ENCODE data around the gene UGT1A5. TPM values are rescaled to one million over a fixed set of nuclear protein-coding genes. Genes with fewer than 3 reads are reported as not detected.

The UGT1A5 gene
- total RNA-seq, 2 donors from 2014 or later: 0.41 TPM; not detected in 1

GRCh38 chr2:233686928-233687327 lies 25.8 kb upstream of the UGT1A5 start:
- no peak for DNase-seq (ENCODE audit: low spot score)
- TF ChIP-seq CTCF (IDR thresholded peaks at IDR 0.05) (no peak), POLR2A (IDR thresholded peaks at IDR 0.05) (no peak), POLR2AphosphoS5 (IDR thresholded peaks at IDR 0.05) (no peak)
- Histone ChIP-seq H3K27me3 (replicated peaks; ENCODE audit: insufficient read depth) (no peaks in the 10 kb centered on the region), H3K9me3 (no peaks in the 10 kb centered on the region), H3K4me1 (replicated peaks) (no peaks in the 10 kb centered on the region), H3K36me3 (no peaks in the 10 kb centered on the region), H3K27ac (no peak overlapping the region), H3K4me3 (no peak overlapping the region)
- 80% methylated on average over 5 of the region's 5 CpGs for WGBS
- intact Hi-C loops (cut with DNase I): no loop called here

DNA sequence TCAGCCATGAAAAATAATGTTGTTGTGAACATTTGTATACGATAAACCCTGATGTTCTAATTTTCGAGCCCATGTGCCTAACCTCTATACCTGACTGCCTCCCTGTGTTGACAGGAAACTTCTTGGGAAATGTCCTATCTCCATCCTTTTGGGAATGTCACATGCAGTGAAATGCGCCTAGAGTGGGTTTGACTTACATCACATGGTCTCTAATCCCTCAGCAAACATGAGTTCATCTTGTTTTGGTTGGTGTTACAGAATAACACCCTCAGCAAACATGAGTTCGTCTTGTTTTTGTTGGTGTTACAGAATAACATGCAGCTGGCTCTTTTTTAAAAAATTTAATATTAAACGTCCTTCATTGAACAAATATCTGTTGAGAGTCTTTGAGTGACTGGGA lies 24.4 kb upstream of the UGT1A5 start:
- H3K27ac ChIP-seq: no peak overlapping the region
- H3K9me3 ChIP-seq: no peaks in the 10 kb centered on the region
- no peaks in the 10 kb centered on the region for H3K27me3 ChIP-seq (replicated peaks; ENCODE audit: insufficient read depth)
- no peaks in the 10 kb centered on the region for H3K4me1 ChIP-seq (replicated peaks)
- TF ChIP-seq POLR2AphosphoS5 (IDR thresholded peaks at IDR 0.05) (no peak), CTCF (IDR thresholded peaks at IDR 0.05) (no peak), POLR2A (IDR thresholded peaks at IDR 0.05) (no peak)
- no peaks in the 10 kb centered on the region for H3K36me3 ChIP-seq
- no peak for DNase-seq (ENCODE audit: low spot score)
- WGBS: 86% methylated on average over 5 of the region's 5 CpGs
- intact Hi-C loops (cut with DNase I): no loop called here
- no peak overlapping the region for H3K4me3 ChIP-seq

DNA sequence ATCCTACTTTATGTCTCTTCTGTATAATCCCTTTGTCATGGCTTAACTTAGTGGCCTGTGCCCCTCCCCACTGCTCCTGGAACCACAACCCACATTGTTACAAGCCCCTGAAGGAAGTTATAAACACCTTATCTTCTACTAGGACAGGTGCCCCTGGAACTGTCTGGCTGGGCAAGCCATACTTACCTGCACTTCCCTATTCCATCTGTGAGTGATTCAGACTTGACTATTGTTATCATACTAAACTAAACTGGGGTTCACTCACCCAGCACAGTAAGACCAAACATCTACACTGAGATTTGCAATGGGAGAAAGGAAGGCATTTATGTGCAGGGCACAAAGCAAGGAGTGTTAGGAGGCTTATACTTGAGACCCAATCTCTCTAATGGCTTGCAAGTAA lies 23.7 kb upstream of the UGT1A5 start:
- TF ChIP-seq CTCF (IDR thresholded peaks at IDR 0.05): no peak
- TF ChIP-seq POLR2AphosphoS5 (IDR thresholded peaks at IDR 0.05): no peak
- Histone ChIP-seq H3K4me1 (replicated peaks) (no peaks in the 10 kb centered on the region), H3K27ac (no peak overlapping the region), H3K36me3 (no peaks in the 10 kb centered on the region), H3K4me3 (no peak overlapping the region), H3K9me3 (no peaks in the 10 kb centered on the region), H3K27me3 (replicated peaks; ENCODE audit: insufficient read depth) (no peaks in the 10 kb centered on the region)
- no peak for DNase-seq (ENCODE audit: low spot score)
- intact Hi-C loops (cut with DNase I): no loop called here

- 6% methylated on average over 3 of the region's 3 CpGs for WGBS
- no peaks in the 10 kb centered on the region for H3K4me1 ChIP-seq (replicated peaks)
- no peak for DNase-seq (ENCODE audit: low spot score)
Observed at GRCh38 chr2:233689501-233689900, 23.2 kb upstream of the UGT1A5 start.

More at GRCh38 chr2:233689501-233689900, 23.2 kb upstream of the UGT1A5 start:
- Histone ChIP-seq H3K27me3 (replicated peaks; ENCODE audit: insufficient read depth) (no peaks in the 10 kb centered on the region), H3K9me3 (no peaks in the 10 kb centered on the region), H3K4me3 (no peak overlapping the region), H3K27ac (no peak overlapping the region), H3K36me3 (no peaks in the 10 kb centered on the region)
- intact Hi-C loops (cut with DNase I): no loop called here
- TF ChIP-seq CTCF (IDR thresholded peaks at IDR 0.05) (no peak), POLR2A (IDR thresholded peaks at IDR 0.05) (no peak), POLR2AphosphoS5 (IDR thresholded peaks at IDR 0.05) (no peak)
